NCI-H2196 treated with DMSO at 0.1 percent for 48 hours (cell line): ENCODE data around the gene SLC25A40.

Source experiments
- DNase-seq: peaks from one replicate; lab custom pipeline; 2025; ENCODE audit not compliant: unreplicated experiment; lab: John Stamatoyannopoulos, UW

Gene SLC25A40

DNA sequence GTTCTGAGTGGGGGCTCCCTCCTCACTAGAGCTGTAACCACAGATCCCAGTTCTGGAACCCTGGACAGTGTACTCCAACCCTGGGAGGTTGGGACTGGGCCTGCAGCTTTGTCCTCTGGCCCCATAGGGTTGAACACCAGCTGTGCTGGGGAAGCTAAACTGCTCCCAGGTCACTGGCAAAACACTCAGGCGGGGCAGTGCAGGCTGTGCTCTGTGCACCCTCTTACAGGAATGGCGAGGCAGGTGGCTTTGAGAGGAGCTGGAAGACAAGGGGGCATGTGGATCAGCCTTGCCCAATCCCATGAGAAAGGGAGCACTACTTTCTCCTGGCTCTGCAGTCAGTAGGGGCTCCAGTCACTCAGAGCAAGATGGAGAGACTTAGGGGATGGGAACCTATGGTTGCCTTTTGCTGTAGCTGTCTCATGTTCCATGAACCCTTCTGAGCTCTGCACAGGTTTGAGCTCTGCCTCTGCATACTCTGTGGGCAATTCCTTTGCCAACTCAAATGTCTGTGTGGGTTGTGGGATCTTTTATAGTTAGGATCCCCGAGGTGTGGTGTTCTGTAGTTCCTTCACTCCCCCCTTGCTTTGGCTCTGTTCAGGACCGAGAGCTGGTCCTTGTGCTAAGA lies 90.7 kb downstream of the SLC25A40 start:
- no peak for DNase-seq

DNA sequence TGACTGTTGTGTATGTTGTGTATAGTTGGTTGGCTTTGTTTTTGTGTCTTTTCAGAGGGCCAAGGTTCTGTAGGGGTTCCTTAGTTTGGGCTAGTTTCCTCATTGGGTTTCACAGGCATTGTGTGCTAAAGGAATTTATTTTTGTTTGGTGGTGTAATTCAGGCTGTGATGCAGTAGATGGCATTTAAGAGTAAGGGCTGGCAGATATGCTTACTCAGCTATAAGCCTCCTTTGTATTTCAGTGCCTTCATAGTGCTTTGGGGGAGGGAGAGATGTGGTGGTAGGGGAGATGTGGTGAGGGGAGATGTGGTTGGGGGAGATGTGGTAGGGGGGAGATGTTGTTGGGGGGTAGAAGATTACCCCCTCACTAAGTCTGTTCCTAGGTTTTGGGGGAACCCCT lies 91.7 kb downstream of the SLC25A40 start:
- DNase-seq, result no peak
